HPDE6-E6E7 (cell line): ENCODE measurements around the gene CHTF18.

Experiments used
- DNase-seq: peaks from one replicate; pipeline ENCODE4 v3.0.0; 2011; ENCODE audit warnings: missing footprints; ENCODE audit errors: extremely low spot score

CHTF18 gene

DNA sequence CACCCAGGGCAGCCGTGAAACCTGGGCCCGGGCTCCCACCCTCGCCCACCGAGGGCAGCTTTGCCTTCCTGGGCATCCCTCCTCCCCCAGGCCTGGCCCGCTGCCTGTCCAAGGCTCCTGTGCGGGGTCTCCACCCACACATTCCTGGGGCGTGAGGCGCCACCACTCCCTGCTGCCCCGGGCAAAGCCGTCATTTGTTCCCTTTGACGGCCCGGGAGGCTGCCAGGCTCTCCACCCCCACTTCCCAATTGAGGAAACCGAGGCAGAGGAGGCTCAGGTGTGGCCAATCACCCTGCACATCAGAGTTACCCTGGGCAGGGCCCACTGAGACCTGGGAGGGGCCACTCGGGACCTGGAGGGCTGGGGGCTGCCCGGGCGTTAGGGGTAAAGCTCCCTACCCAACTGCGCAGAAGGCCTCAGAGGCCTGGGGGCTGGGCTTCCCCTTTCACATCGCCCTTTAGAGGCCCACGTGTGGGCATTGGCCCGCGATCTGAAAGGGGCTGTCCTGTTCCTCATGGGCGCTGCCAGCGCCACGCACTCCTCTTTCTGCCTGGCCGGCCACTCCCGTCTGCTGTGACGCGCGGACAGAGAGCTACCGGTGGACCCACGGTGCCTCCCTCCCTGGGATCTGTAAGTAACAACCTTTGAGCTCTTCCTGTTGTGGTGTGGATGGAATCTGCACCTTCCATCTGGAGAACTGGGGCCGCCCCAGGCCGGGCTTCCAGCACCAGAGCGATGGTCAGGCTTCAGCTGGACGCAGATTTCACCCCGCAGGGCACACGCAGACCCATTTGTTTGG is 27.7 kb upstream of the CHTF18 start, which contains the start of gene MSLN:
TSS of gene MSLN (plus strand) at position 190 of the 799 bp plus-strand sequence. CDS start 1,947 bp downstream, outside the sequence.
- peak; percentile 72 for DNase-seq

- no peak for DNase-seq
These were observed 26.6 kb upstream of the CHTF18 start for GRCh38 chr16:761625-762513.

- no peak for DNase-seq
These were observed 25.7 kb upstream of the CHTF18 start for GRCh38 chr16:762595-763268.

- no peak for DNase-seq
These were observed 24.8 kb upstream of the CHTF18 start for GRCh38 chr16:763369-764183.

- DNase-seq: no peak
These were observed 24.2 kb upstream of the CHTF18 start for GRCh38 chr16:764184-764750.

GRCh38 chr16:764848-765487 is 23.5 kb upstream of the CHTF18 start:
- no peak for DNase-seq

- DNase-seq: no peak
These were observed 22.9 kb upstream of the CHTF18 start for GRCh38 chr16:765488-765865.

DNA sequence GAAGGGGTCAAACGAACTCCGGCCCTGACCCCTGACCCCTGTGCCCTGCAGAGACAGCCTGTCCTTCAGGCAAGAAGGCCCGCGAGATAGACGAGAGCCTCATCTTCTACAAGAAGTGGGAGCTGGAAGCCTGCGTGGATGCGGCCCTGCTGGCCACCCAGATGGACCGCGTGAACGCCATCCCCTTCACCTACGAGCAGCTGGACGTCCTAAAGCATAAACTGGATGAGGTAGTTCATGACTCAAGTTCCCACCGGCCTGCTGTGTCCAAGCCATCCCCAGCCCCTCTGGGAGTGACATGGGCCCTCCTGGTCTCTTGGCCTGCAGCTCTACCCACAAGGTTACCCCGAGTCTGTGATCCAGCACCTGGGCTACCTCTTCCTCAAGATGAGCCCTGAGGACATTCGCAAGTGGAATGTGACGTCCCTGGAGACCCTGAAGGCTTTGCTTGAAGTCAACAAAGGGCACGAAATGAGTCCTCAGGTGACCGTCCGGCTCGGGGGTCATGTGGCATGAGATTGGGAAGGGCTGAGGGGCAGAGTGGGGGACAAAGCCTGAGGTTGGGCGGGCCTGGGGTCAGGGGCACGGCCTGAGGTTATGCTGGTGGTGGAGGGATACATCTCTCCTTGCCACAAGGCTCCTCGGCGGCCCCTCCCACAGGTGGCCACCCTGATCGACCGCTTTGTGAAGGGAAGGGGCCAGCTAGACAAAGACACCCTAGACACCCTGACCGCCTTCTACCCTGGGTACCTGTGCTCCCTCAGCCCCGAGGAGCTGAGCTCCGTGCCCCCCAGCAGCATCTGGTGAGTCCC is 22.2 kb upstream of the CHTF18 start:
- DNase-seq: no peak

DNA sequence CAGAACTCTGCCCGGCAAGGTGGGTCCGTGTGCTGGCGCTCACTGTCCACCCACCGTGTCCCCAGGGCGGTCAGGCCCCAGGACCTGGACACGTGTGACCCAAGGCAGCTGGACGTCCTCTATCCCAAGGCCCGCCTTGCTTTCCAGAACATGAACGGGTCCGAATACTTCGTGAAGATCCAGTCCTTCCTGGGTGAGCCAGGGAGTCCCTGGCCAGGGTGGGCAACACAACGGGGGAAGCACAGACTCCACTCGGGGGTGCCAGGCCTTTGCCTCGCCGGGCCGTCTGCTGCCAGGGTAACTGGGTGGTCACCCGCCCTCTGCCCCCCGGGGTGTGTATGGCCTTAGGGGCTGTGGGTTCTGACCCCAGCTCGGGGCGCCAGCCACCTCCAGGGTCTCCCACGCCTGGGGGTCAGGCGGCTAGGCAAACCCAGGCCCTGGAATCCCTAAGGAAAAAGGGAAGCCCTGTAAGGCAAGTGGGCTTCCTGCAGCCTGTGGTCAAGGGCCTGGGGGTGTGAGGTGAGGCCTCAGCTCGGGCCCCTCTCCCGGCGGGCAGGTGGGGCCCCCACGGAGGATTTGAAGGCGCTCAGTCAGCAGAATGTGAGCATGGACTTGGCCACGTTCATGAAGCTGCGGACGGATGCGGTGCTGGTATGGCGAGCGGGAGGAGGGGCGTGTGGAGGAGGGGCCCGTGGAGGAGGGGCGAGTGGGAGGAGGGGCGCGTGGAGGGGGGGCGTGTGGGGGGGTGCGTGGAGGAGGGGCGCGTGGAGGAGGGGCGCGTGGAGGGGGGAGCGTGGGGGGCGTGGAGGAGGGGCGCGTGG is 21.4 kb upstream of the CHTF18 start:
- no peak for DNase-seq

DNA sequence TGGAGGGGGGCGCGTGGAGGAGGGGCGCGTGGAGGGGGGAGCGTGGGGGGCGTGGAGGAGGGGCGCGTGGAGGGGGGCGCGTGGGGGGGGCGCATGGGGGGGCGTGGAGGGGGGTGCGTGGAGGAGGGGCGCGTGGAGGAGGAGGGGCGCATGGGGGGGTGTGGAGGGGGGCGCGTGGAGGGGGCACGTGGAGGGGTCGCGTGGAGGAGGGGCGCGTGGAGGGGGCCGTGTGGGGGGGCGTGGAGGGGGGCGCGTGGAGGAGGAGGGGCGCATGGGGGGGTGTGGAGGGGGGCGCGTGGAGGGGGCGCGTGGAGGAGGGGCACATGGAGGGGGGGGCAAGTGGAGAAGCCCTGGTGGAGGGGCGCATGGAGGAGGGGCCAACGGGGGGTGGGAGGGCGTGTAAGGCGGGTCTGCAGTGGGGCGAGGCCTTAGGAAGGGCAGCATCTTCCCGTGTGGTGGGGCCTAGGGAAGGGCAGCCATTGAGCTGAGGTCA is 20.6 kb upstream of the CHTF18 start:
- no peak for DNase-seq

DNA sequence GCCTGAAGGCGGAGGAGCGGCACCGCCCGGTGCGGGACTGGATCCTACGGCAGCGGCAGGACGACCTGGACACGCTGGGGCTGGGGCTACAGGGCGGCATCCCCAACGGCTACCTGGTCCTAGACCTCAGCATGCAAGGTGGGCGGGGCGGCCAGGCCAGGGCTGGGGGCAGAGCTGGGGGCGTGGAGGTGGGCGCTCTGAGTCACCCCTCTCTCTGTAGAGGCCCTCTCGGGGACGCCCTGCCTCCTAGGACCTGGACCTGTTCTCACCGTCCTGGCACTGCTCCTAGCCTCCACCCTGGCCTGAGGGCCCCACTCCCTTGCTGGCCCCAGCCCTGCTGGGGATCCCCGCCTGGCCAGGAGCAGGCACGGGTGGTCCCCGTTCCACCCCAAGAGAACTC is 20.0 kb upstream of the CHTF18 start:
- no peak for DNase-seq

DNA sequence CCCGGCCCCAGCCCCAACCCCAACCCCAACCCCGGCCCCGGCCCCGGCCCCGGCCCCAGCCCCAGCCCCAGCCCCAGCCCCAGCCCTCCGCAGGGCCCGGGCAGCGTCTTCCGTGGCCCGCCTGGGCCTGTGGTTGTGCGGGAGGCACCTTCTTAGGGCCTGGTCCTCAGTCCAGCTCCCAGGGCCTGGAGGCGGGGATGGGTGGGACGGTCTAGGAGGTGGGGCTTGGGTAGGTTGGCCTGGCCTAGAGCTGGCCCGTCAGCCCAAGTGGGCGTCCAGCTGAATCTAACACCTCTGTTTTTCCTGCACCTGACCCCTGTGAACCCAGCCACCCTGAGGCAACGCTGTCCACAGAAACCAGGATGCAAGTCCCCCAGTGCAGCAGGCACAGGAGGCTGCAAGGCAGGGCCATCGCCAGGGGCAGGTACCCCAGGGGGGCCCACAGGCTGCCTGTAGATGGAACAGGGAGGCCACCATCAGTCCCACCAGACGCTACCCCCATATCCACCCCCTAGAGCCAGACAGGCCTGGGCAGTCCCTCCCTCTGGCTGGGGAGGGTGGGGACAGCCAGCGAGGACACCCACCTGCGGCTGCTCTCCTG is 19.1 kb upstream of the CHTF18 start:
- no peak for DNase-seq

GRCh38 chr16:769934-770333 is 18.5 kb upstream of the CHTF18 start:
- DNase-seq: no peak

DNA sequence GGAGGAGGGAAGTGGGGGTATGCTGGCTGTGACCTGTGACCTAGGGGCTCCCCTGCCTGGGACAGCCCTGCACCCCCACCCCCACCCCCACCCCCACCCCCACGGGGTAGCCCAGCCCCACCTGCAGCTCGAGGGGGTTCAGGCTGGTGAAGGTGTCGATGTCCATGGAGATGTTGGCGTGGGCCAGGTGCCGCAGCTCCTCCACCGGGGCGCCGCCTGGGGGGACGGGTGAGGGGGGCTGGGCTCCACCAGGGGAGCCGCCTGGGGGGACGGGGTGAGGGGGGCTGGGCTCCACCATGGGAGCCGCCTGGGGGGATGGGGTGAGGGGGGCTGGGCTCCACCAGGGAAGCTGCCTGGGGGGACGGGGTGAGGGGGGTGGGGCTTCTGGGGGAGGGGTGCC is 18.0 kb upstream of the CHTF18 start:
- no peak for DNase-seq

- DNase-seq: no peak
These were observed 15.5 kb upstream of the CHTF18 start for GRCh38 chr16:772959-773358.

- no peak for DNase-seq
These were observed 14.1 kb upstream of the CHTF18 start for GRCh38 chr16:774086-775001.

GRCh38 chr16:775236-775796 is 13.1 kb upstream of the CHTF18 start:
- no peak for DNase-seq
